ENCODE measurements around the gene BLOC1S5. TPM values are rescaled to one million over a fixed set of nuclear protein-coding genes. Genes with fewer than 3 reads are reported as not detected.

BLOC1S5 gene
- total and polyA plus RNA-seq, 3 donors from 2014 or later, result 8.4 to 12.1 (median 10.9) TPM

GRCh38 chr6:8074213-8074612 is 10.0 kb upstream of the BLOC1S5 start:
- H3K4me3 ChIP-seq, result no peak overlapping the region
- TF ChIP-seq CTCF (IDR thresholded peaks at IDR 0.05) (no peak), POLR2A (IDR thresholded peaks at IDR 0.05) (no peak)
- no peaks in the 10 kb centered on the region for H3K4me1 ChIP-seq
- H3K27ac ChIP-seq, result no peak overlapping the region
- DNase-seq, result no peak
- WGBS, 2 donors, result 71 to 76% methylated on average over 4 of the region's 4 CpGs
- H3K9me3 ChIP-seq, result no peaks in the 10 kb centered on the region
- H3K27me3 ChIP-seq, result no peaks in the 10 kb centered on the region
- no peaks in the 10 kb centered on the region for H3K36me3 ChIP-seq (ENCODE audit: low read depth, missing control alignments)
- intact Hi-C loops (cut with DNase I; ENCODE audit: low total_unique reads), result no loop called here

- Histone ChIP-seq H3K27me3 (no peaks in the 10 kb centered on the region), H3K4me1 (no peaks in the 10 kb centered on the region), H3K9me3 (no peaks in the 10 kb centered on the region), H3K36me3 (ENCODE audit: low read depth, missing control alignments) (no peaks in the 10 kb centered on the region), H3K27ac (no peak overlapping the region), H3K4me3 (no peak overlapping the region)
- TF ChIP-seq CTCF (IDR thresholded peaks at IDR 0.05) (no peak), POLR2A (IDR thresholded peaks at IDR 0.05) (no peak)
- 70 to 72% methylated on average over 3 of the region's 3 CpGs for WGBS, 2 donors
- DNase-seq, result no peak
- intact Hi-C loops (cut with DNase I; ENCODE audit: low total_unique reads), result no loop called here
Observed at GRCh38 chr6:8073758-8074157, 9.6 kb upstream of the BLOC1S5 start.

GRCh38 chr6:8070718-8071117 is 6.5 kb upstream of the BLOC1S5 start:
- intact Hi-C loops (cut with DNase I; ENCODE audit: low total_unique reads), result no loop called here
- H3K9me3 ChIP-seq, result no peaks in the 10 kb centered on the region
- WGBS, 2 donors, result 86 to 90% methylated on average over 8 of the region's 8 CpGs
- no peaks in the 10 kb centered on the region for H3K36me3 ChIP-seq (ENCODE audit: low read depth, missing control alignments)
- no peak overlapping the region for H3K4me3 ChIP-seq
- no peak for TF ChIP-seq POLR2A (IDR thresholded peaks at IDR 0.05)
- no peak for TF ChIP-seq CTCF (IDR thresholded peaks at IDR 0.05)
- no peaks in the 10 kb centered on the region for H3K27me3 ChIP-seq
- DNase-seq, result no peak
- H3K27ac ChIP-seq, result no peak overlapping the region
- H3K4me1 ChIP-seq, result no peaks in the 10 kb centered on the region

GRCh38 chr6:8069631-8070284 is 5.6 kb upstream of the BLOC1S5 start:
- Histone ChIP-seq H3K9me3 (no peaks in the 10 kb centered on the region), H3K4me3 (no peak overlapping the region), H3K36me3 (ENCODE audit: low read depth, missing control alignments) (no peaks in the 10 kb centered on the region), H3K27me3 (no peaks in the 10 kb centered on the region), H3K27ac (no peak overlapping the region), H3K4me1 (no peaks in the 10 kb centered on the region)
- intact Hi-C loops (cut with DNase I; ENCODE audit: low total_unique reads), result no loop called here
- no peak for DNase-seq
- no peak for TF ChIP-seq CTCF (IDR thresholded peaks at IDR 0.05)
- TF ChIP-seq POLR2A (IDR thresholded peaks at IDR 0.05), result no peak
- 40 to 62% methylated on average over 3 of the region's 3 CpGs for WGBS, 2 donors

- DNase-seq, result no peak
- 66 to 72% methylated on average over 4 of the region's 4 CpGs for WGBS, 2 donors
- Histone ChIP-seq H3K9me3 (no peaks in the 10 kb centered on the region), H3K27ac (no peak overlapping the region), H3K36me3 (ENCODE audit: low read depth, missing control alignments) (no peaks in the 10 kb centered on the region), H3K27me3 (no peaks in the 10 kb centered on the region), H3K4me1 (no peaks in the 10 kb centered on the region), H3K4me3 (no peak overlapping the region)
- intact Hi-C loops (cut with DNase I; ENCODE audit: low total_unique reads), result no loop called here
- TF ChIP-seq POLR2A (IDR thresholded peaks at IDR 0.05) (no peak), CTCF (IDR thresholded peaks at IDR 0.05) (no peak)
Observed at GRCh38 chr6:8069151-8069550, 5.0 kb upstream of the BLOC1S5 start.

All from testis (tissue), 3 donors.